HG03460 (cell line): ENCODE measurements around the gene CCR6.
"Not testable (repeated sequence)": the region's sequence is repeated elsewhere in the genome, so short reads cannot be mapped to it uniquely, and the experiment has no call there.

Source experiments
- ATAC-seq: cut with Tn5 transposase; IDR thresholded peaks from one replicate; pipeline ENCODE4 v1.9.1; 2021; ENCODE audit not compliant: unreplicated experiment

CCR6 gene

DNA sequence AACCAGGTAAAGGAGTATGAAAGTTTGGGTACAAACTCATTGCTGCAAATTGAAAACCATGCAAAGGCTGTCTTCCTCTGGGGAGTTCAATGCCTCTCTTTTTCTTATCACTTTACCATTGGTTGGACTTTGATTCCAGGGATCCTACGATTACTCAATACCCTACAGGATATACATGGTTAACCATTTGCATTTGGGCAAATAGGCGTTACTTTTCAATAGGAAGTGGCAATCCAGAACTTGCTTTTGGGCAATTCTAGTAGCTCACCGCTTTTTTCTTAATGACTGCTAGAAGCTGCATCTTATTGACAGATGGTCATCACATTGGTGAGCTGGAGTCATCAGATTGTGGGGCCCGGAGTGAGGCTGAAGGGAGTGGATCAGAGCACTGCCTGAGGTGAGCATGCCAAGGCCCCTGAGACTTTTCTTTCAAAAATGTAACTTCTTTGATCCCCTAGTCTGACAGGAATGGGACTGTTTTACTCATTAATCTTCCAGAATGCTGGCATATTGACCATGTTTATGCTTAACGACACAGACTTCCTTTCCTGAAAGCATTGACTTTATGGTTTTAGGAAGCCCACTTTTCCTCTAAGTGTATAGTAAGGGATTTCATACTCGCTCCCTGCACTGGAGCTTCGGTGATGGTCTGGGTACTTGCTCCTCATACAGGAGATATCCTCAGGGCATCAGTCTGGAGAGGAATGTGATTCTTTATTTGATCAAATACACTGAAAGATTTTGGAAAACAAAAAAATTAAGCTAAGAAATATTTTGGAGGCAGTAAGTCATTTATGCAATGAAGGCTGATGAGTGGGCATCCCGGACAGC lies at the start of gene CCR6:
TSS of gene CCR6 (plus strand) at position 270 of the 831 bp plus-strand sequence. CDS start 13,039 bp downstream, outside the sequence.
- peak; percentile 23 for ATAC-seq

DNA sequence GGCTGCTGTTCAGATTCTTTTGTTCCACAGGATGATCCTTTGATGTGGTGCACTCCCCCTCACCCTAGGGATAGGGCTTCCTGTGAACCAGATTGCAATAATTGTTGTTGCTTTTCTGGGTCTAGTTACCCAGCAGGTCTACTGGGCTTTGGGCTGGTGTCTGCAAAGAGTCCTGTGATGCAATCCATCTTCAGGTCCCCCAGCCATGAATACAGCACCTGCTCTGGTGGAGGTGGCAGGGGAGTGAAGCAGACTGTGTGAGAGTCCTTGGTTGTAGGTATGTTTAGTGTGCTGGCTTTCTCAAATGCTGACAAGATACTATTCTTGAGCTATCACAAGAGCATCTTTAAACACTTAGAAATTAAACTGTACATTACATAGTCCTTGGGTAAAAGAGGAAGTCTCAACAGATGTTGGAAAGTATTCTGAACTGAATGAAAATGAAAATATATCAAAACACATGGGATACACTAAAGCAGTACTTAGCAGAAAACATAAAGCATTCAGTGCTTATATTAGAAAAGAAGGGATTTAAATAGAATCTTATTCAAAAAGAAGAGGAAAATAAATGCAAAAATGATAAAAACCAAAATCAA lies 49.1 kb upstream of the CCR6 start:
- no peak for ATAC-seq

DNA sequence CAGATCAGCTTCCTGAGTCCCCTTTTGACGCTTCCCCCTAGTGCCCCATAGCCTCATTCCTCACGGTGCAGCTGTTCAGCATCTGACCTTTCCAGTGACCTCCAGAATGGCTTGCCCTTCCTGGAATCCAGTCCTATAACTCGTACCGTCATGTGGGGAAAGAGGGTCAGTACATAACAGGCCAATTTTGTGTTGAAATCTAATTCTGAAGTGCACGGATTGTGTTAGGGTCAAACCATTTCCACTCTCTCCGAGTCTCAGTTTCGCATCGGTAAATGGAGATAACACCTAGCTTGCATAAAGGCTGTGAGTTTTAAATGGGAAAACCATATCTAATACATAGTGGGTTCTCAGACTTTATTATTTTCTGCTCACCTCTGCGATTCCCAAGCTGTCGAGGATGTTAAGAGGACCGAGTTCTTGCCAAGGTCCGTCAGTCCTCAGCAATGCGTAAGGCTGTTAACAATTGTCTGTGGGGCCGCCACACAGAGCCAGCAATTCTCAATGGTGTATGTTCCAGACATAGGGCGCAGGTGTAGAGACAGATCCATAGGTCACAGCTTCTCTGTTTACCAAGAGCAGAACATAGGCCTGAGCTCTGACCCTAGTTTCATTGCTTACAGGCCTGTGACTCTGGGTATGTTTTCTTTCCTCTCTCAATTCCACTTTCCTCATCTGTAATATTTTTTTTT lies 45.5 kb upstream of the CCR6 start:
- no peak for ATAC-seq

DNA sequence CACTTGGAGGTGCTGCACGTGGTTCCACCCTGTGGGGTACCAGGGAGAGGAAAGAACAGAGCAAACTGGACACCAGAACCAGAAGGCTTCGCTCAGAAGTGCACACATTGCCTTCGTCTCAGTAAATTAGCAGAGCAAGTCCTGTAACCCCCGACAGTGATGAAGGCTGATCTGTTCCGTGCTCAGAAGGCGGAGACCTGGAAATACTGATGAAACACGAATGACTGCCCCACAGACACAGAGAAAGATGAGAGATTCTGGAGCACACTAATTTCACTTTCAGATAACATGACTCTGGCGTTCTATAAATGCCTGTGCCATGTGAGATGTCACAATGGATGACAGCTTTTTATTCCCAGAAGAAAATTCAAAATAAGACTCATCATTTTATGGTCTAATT lies 44.2 kb upstream of the CCR6 start:
- no peak for ATAC-seq

DNA sequence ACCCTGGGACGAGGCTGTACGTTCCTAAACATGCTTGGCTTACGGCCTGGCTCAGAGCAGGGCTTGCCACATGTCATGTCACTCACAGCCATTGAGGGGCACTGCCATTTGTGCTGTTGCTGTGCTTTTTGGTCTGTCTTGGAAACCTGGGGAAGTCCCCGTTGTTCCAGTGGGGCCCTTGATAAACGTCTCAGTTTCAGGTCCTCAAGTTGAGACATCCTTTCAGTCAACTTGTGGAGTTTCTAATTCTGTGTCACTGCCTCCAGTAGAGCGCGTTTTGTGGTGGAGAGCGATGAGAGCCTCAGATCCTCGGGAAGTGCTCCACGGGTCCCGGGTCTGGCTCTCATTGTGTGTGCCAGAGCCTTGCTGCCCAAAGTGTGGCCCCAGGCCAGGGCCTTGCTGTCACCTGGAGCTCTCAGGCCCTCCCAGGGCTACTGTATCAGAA lies 43.0 kb upstream of the CCR6 start:
- peak; percentile 98 for ATAC-seq

DNA sequence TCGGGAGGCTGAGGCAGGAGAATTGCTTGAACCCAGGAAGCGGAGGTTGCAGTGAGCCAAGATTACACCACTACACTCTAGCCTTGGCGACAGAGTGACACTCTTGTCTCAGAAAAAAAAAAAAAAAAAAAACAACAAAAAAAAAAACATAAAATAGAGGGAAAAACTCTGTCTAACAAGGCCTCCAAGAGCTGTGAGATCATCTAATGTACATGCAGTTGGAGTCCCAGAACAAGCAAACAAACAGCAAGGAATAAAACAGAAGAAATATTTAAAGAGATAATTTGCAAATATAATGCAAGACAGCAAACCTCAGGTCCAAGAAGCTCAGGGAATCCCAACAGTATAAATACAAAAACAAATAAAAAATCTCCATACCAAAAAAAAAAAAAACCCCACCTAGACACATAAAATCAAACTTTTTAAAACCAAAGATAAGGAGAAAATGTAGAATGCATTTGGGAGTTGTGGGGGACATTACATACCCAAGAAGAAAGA lies 35.0 kb upstream of the CCR6 start:
- ATAC-seq, result no peak

DNA sequence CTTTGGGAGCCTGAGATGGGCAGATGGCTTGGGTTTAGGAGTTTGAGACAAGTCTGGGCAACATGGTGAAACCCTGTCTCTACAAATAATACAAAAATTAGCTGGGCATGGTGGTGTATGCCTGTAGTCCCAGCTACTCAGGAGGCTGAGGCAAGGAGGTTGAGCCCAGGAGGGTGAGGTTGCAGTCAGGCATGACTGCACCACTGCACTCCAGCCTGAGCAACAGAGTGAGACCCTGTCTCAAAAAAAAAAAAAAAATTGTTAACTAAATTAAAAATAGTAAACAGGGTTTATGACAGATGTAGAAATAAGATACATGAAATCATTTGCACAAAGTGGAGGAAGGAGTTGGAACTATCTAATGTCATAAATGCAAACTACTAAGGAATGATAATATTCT lies 34.2 kb upstream of the CCR6 start:
- not testable (repeated sequence) for ATAC-seq

DNA sequence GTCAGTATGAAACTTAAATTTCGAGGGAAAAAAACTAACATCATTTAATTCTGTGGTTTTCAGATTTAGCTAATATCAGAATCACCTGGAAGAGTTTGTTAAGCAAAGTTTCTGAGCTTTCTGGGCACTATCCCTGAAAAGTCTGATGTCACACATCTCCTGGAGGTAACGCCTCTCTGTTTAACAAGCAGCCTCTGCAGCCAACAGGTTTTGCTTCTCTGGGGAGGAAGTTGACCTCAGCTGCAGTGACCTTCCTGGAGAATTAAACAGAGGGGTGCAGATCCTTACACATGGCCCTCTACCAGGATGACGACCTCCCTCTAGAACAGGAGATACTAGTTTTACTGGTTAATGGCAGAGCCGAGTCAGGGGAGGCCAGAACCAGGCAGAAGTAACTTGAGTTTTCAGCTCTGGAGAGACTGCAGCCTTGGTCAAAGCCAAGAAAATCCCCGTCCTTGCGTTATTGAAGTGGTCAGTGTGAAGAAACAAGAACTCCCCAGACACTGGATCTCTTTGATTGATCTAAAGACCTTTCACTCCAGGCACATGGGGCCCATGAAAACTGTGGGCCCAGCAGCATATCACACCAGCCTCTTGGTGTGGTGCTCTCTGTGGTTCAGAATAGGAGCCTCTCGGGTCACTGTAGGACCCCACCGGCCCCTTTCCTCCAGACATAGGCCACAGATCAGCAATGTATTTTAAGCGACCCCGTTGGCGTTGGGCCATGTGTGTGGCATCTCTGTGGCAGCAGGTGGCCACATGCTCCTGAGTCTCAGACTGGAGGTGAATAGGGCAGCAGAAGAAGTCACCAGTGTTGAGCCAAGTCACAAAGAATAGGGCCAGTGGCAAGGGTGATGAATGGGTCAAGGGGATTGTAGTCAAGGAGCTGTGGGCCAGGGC lies 33.4 kb upstream of the CCR6 start:
- ATAC-seq, result no peak

DNA sequence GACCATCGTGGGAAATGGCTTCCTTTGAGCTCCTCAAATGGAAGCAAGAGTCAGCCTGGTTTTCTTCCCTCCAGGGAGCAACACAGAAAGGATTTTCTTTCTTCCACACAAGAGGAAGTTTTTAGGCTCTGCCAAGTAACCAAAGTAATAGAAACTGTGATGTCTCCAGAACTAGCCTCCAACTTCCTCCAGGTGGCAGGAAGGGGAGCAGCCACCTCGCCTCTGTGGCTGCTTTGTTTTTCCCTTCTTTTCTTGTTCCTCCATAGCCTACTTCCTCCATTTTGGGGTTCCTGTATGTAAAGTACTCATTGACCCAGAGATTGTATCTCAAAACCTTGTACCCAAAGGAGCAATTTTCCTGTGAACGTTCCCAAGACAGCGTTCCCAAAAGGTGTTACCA lies 32.7 kb upstream of the CCR6 start:
- no peak for ATAC-seq

DNA sequence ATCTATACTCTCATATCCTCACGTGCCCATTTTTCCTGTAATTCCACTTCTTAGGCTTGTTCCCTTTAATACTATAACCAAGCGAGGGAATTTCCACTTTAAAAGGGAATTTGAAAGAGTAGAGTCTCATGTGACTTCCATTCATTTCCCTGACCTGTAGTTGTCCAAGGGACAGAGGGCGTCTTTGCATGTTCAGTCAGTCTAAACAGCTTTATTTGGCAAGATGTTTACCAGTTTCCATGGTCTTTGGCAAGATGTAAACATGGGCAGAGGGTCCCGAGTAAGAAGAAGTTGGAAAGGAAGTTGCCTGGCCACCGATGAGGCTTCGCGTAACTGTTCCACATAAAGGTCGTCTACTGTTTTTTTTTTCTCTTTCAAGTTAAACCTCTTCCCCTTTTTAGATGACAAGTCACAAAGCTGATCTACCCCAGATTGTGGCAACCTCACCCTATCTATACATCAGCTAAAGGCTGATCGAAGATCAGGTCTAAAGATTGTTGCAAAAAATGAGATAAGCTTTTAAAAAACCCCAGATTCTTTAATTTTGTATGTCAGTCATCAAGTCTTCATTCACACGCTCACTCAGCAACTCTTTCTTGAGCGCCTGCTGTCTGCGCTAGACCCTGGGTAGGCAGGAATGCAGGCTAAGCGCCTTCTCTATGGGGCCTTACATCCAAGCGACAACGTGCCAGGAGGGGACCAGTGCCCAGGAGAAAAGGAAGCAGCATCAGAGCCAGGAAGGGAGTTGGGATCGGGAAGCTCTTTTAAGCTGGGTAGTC lies 31.7 kb upstream of the CCR6 start:
- ATAC-seq, result no peak

DNA sequence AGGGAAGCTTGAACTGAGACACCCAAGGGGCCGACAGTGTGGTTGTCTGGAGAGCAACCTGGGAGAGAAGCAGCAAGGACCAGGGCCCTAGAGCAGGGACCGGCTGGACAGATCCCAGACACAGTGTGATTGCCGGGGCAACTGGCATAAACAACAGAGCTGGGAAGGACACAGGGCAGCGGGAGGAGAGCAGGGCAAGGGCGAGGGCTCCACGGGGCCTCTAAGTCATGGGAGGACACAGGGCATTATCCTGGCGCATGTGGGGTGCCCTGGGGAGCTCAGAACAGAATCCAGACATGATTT lies 31.1 kb upstream of the CCR6 start:
- no peak for ATAC-seq

DNA sequence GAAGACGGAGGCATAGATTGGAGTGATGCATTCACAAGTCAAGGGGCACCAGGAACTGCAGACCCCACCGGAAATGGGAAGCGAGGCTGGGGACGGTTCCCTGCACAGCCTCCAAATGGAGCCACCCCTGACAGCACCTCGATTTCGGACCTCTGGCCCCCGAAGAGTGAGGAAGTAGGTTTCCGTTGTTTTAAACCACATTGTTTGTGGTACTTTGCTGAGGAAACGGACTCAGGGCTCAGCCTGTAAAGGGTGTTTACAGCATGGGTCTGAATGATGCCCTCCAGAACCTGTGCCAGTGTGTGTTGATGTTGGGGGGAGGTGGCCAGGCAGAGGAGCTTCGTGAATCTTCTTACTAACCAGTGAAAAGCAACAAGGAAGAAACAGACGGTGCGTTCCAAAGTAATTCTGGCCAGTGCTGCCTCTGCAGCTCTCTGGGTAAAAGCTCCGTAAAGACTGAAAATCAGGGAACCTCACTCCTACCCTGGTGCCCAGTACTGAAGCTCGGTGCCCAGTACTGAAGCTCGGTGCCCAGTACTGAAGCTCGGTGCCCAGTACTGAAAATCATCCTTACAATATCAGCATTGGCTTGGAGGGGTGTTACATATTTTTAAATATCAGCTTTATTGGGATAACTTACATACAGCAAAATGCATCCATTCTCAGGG lies 30.1 kb upstream of the CCR6 start:
- ATAC-seq, result no peak

DNA sequence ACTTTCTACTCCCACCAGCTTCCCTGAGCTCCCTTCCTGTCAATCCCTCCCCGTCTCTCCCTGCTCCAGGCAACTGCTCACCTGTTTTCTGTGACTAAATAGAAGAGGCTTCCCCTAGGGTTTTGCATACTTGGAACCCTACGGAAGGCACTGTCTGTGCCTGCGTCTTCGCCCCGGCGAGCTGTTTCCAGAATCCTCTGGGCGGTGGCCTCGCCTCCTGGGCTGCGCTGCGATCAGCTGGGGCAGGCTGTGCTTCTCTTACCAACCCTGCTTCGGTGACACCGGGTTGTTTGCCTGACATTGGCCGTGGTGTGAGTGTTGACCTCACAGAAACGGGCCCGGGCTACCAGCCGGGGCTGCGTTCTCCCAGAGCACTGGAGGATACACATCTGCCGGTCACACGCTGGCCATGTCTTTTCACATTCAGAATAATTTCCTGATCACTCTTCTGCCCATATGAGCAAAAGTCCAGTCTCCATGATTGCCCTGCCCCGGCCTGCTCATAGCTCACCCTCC lies 29.4 kb upstream of the CCR6 start:
- peak; percentile 3 for ATAC-seq

DNA sequence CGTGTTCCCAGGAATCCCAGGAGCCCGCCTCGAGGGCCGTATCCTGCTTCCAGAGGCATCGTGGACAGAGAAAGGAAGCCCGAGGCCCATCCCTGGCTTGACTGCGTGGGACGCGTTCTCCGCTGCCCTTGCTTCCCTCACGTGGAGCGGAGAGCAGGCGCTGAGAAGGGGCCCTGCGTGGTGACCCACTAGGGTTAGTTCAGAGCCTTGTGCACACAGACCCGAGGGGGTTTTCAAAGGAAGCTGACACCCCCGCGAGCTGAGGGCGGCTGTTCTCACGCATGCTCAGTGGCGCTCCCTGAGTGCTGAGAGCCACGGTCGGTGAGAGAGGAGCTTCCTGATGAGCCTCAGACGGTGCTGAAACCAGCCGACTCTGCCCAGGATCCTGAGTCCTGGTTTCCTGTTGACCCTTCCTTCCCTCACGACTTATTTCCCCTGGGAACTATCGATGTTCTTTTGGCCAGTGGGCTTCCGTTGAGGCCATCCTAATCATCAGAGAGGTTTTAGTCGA lies 28.9 kb upstream of the CCR6 start:
- ATAC-seq, result peak; percentile 42

DNA sequence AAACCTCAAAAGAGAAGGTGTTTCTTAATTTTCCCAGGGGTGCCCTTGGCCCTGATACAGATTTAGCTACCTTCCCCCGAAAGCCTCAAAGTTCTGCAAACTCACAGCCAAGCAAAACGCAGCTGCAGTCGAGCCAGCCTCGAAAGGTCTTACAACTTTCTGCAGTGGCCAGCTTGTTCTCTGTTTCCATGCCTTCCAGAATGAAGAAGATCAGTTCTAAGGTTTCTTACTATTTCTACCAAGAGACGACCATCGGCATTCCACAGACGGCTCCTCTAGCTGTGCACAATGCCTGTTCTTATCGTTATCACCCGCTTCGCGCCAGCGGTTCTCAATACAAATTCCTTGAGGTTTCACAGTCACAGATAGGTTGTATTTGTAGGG lies 28.5 kb upstream of the CCR6 start:
- peak; percentile 17 for ATAC-seq

DNA sequence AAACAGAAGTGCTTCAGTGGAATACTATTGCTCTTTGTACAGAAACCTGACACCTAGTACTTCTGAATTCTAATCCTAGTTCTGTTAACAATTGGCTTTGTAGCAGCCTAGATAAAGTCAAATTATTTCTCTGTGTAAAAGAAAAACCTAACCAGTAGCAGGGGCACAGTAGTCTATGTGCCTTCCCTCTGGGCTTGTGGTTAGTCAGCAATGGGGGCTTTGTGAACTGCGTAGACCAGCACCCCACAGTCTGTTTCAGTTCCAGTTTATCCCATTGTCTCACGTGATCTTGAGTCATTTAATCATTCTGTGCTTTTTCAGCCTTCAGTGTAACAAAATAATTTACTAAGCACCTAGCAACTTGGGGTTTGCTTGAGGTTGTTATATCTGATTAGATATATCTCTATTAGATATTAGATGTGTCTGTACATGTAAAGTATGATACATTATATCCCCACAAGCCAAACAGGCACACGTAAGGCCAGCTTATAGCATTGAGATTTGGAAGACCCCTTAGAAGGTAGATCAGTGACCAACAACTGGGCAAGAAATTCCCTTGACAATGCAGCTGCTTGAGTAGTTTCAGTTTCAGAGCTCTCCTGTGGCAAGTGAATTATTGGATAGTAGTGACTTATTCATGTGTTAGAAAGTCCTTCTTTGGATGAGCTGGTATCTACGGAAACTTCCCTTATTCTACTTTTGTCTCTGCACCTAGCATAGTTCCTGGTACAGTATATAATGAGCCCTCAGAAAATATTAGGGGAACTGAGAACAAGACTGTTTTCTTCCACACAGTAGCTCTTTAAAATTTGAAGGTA lies 27.9 kb upstream of the CCR6 start:
- peak; percentile 46 for ATAC-seq

DNA sequence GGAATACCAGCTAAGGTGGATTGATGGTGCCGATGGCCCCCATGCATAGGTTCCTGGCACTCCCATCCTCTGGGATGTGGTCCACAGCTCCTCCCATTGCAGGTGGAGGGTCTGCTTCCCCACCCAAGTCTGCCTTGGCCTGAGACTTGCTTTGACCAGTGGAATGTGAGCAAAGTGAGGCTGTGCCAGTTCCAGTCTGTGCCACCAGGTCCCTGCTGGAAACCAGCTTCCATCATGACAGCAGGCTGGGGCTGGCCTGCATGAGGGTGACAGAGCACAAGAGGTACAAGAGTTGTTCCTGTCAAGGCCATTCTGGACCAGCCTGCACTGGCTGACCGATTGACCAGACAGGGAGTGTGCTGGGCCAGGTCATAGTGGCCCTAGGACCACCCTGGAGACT lies 27.0 kb upstream of the CCR6 start:
- no peak for ATAC-seq

DNA sequence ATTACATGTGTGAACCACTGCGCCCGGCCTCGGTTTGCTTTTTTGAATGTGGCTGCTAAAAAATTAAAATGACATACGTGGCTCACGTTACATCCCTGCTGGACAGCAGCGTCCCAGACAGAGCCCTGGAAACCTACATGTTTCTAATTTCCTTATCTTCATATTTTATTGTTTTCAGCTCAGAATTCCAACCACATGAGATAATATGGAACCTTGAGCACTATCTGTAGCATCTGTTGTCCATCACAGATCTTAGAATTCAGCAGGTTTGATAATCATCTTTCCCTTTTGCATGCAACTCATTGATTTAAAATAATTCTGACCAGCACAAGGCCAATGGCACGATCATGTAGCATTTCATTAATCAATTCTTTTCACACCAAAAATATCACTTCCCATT lies 25.9 kb upstream of the CCR6 start:
- no peak for ATAC-seq
